BE2C (cell line): Measurements from ENCODE around the gene HTR5A.

Source experiments
- DNase-seq: peaks from one replicate; pipeline ENCODE4 v3.0.0-alpha.2; 2020
- H3K27me3 ChIP-seq: fragments of 250-450 bp; sonication (Bioruptor Pico); 2 replicates; pipeline ENCODE4 v1.5.1; 2020; ENCODE audit warnings: mild to moderate bottlenecking
- H3K36me3 ChIP-seq: fragments of 250-450 bp; sonication (Bioruptor Pico); 2 replicates; pipeline ENCODE4 v1.5.1; 2020; ENCODE audit warnings: mild to moderate bottlenecking
- H3K4me1 ChIP-seq: fragments of 250-450 bp; sonication (Bioruptor Pico); 2 replicates; pipeline ENCODE4 v1.5.1; 2020
- H3K4me3 ChIP-seq: 2 replicates; pipeline ENCODE4 v1.5.1; 2011; ENCODE audit warnings: low read depth, low read length
- H3K9me3 ChIP-seq: fragments of 250-450 bp; sonication (Bioruptor Pico); 2 replicates; pipeline ENCODE4 v1.5.1; 2020
- CTCF ChIP-seq: IDR thresholded peaks from 2 replicates; pipeline ENCODE4 v1.5.1; 2012; ENCODE audit warnings: mild to moderate bottlenecking, low read depth, low read length

The HTR5A gene

GRCh38 chr7:155122831-155123230, 52.7 kb downstream of the HTR5A start:
- no peaks in the 10 kb centered on the region for H3K9me3 ChIP-seq
- H3K4me3 ChIP-seq, result no peak overlapping the region
- peaks cover 15% of the 10 kb centered on the region for H3K27me3 ChIP-seq
- no peak for TF ChIP-seq CTCF
- no peaks in the 10 kb centered on the region for H3K4me1 ChIP-seq
- no peak for DNase-seq
- H3K36me3 ChIP-seq, result no peaks in the 10 kb centered on the region

DNA sequence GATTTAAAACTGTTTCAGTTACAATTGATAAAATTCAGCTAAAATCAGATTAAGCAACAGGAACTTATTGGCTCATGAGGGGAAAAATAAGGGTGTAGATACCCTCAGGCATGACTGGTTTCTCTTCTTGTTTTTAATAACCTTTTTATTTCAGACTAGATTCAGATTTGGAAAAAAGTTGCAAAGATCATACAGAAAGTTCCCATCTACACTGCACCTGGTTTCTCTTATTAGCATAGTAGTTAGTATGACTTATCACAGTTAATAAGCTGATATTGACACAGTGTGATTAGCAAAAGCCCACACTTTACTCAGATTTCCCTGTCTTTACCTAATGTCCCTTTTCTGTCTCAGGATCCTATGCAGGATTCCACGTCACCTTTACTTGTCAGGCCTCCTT, 53.3 kb downstream of the HTR5A start:
- Histone ChIP-seq H3K4me1 (no peaks in the 10 kb centered on the region), H3K27me3 (peaks cover 15% of the 10 kb centered on the region), H3K36me3 (no peaks in the 10 kb centered on the region), H3K9me3 (no peaks in the 10 kb centered on the region), H3K4me3 (no peak overlapping the region)
- DNase-seq, result no peak
- TF ChIP-seq CTCF, result no peak

GRCh38 chr7:155124706-155125105, 54.6 kb downstream of the HTR5A start:
- Histone ChIP-seq H3K9me3 (no peaks in the 10 kb centered on the region), H3K4me3 (no peak overlapping the region), H3K36me3 (no peaks in the 10 kb centered on the region), H3K4me1 (no peaks in the 10 kb centered on the region), H3K27me3 (peaks cover 15% of the 10 kb centered on the region)
- TF ChIP-seq CTCF, result no peak
- no peak for DNase-seq

GRCh38 chr7:155129186-155129585, 59.1 kb downstream of the HTR5A start:
- TF ChIP-seq CTCF, result no peak
- H3K9me3 ChIP-seq, result no peaks in the 10 kb centered on the region

GRCh38 chr7:155129789-155130188, 59.7 kb downstream of the HTR5A start:
- Histone ChIP-seq H3K36me3 (no peaks in the 10 kb centered on the region), H3K9me3 (no peaks in the 10 kb centered on the region), H3K27me3 (peaks cover 4% of the 10 kb centered on the region), H3K4me3 (no peak overlapping the region), H3K4me1 (no peaks in the 10 kb centered on the region)
- DNase-seq, result no peak
- TF ChIP-seq CTCF, result no peak

More at GRCh38 chr7:155129186-155129585, 59.1 kb downstream of the HTR5A start:
- H3K27me3 ChIP-seq, result peaks cover 6% of the 10 kb centered on the region
- DNase-seq, result no peak
- H3K36me3 ChIP-seq, result no peaks in the 10 kb centered on the region
- H3K4me3 ChIP-seq, result no peak overlapping the region
- H3K4me1 ChIP-seq, result no peaks in the 10 kb centered on the region

GRCh38 chr7:155130493-155130892, 60.4 kb downstream of the HTR5A start:
- Histone ChIP-seq H3K36me3 (no peaks in the 10 kb centered on the region), H3K4me3 (no peak overlapping the region), H3K9me3 (no peaks in the 10 kb centered on the region), H3K4me1 (no peaks in the 10 kb centered on the region), H3K27me3 (peaks cover 2% of the 10 kb centered on the region)
- TF ChIP-seq CTCF, result no peak
- DNase-seq, result no peak
